Stimulated activated CD4-positive, alpha-beta T cell treated with anti-CD3 and anti-CD28 coated beads, TNF-alpha, amount 100 ng/mL, for 4 hours (primary cell): ENCODE measurements around the gene ITPA.

Experiments
- DNase-seq, 3 experiments: peaks; one replicate each; pipeline ENCODE4 v3.0.0-alpha.2; 2020; ENCODE audit warnings: low read depth in 3 of 3

The ITPA gene

GRCh38 chr20:3209257-3209945, at the start of gene ITPA:
Gene ITPA (plus strand): TSS chr20:3209498. CDS start chr20:3209552, 54 bp downstream.
- DNase-seq: peak; percentile 15 to 51 (median 19)

GRCh38 chr20:3160418-3160817, 48.9 kb upstream of the ITPA start:
- no peak for DNase-seq

- DNase-seq: no peak
Observed at GRCh38 chr20:3161316-3162079, 47.8 kb upstream of the ITPA start.

- no peak for DNase-seq
Observed at GRCh38 chr20:3162080-3162611, 47.2 kb upstream of the ITPA start.

GRCh38 chr20:3163099-3164042, 45.9 kb upstream of the ITPA start:
- DNase-seq: no peak

- no peak for DNase-seq
Observed at GRCh38 chr20:3164043-3164762, 45.1 kb upstream of the ITPA start.

- DNase-seq: no peak
Observed at GRCh38 chr20:3164763-3165410, 44.4 kb upstream of the ITPA start.

GRCh38 chr20:3165473-3166337, 43.6 kb upstream of the ITPA start:
- DNase-seq: no peak

GRCh38 chr20:3166338-3166912, 42.9 kb upstream of the ITPA start:
- no peak for DNase-seq

- no peak for DNase-seq
Observed at GRCh38 chr20:3166913-3167342, 42.4 kb upstream of the ITPA start.

GRCh38 chr20:3167738-3168078, 41.6 kb upstream of the ITPA start:
- no peak for DNase-seq

GRCh38 chr20:3168079-3168828, 41.0 kb upstream of the ITPA start:
- DNase-seq: no peak

GRCh38 chr20:3168829-3169590, 40.3 kb upstream of the ITPA start:
- DNase-seq: no peak

- DNase-seq: no peak
Observed at GRCh38 chr20:3171391-3172125, 37.7 kb upstream of the ITPA start.

GRCh38 chr20:3172126-3172932, 37.0 kb upstream of the ITPA start:
- DNase-seq: no peak

GRCh38 chr20:3172933-3173609, 36.2 kb upstream of the ITPA start, which contains the start of gene LZTS3:
Gene LZTS3 (minus strand): TSS chr20:3173549. CDS start chr20:3167163, 6,386 bp downstream.
- peak; percentile 56 to 78 (median 77) for DNase-seq
